Keratinocyte (primary cell): ENCODE measurements around the gene FXR1. TPM values are rescaled to one million over a fixed set of nuclear protein-coding genes. Genes with fewer than 3 reads are reported as not detected.

Source experiments
- DNase-seq: peaks from one replicate; pipeline ENCODE4 v3.0.0-alpha.2; 2011; ENCODE audit warnings: low read depth, missing footprints, low spot score
- FAIRE-seq: peaks from 2 replicates; lab custom pipeline; 2011; peaks lifted over from hg19 to GRCh38; lab: Jason Lieb, UNC
- H2AFZ ChIP-seq: 2 replicates; pipeline ENCODE4 v1.6.0; 2012; ENCODE audit warnings: low read length, control low read depth, inconsistent platforms; ENCODE audit not compliant: control insufficient read depth
- H3K27ac ChIP-seq: 2 replicates; pipeline ENCODE4 v1.5.1; 2011; ENCODE audit warnings: low read length; ENCODE audit not compliant: control insufficient read depth, insufficient read depth
- H3K27me3 ChIP-seq: 3 replicates; pipeline ENCODE4 v1.6.0; 2011; ENCODE audit warnings: low read length; ENCODE audit not compliant: control insufficient read depth, insufficient read depth; ENCODE audit errors: extremely low read depth
- H3K36me3 ChIP-seq, 2 experiments: 2 replicates in 1 of 2; 3 replicates in 1 of 2; pipeline ENCODE4 v1.5.1; 2011; ENCODE audit warnings: low read length in 2 of 2, mild to moderate bottlenecking in 1 of 2; ENCODE audit not compliant: control insufficient read depth in 2 of 2, insufficient read depth in 2 of 2; ENCODE audit errors: extremely low read depth in 1 of 2
- H3K4me1 ChIP-seq: 3 replicates; pipeline ENCODE4 v1.5.1; 2011; ENCODE audit warnings: low read length; ENCODE audit not compliant: control insufficient read depth, insufficient read depth; ENCODE audit errors: extremely low read depth
- H3K4me2 ChIP-seq: 3 replicates; pipeline ENCODE4 v1.6.0; 2011; ENCODE audit warnings: low read depth, low read length; ENCODE audit not compliant: control insufficient read depth, insufficient read depth; ENCODE audit errors: extremely low read depth
- H3K4me3 ChIP-seq, 3 experiments: fragments of 200-600 bp in 1 of 3; sonication (generic) in 1 of 3; 2 replicates in 2 of 3; 3 replicates in 1 of 3; pipeline ENCODE4 v1.5.1; 2011 to 2016; ENCODE audit warnings: low read length in 3 of 3, mild to moderate bottlenecking in 3 of 3, control low read depth in 2 of 3, inconsistent platforms in 1 of 3, low read depth in 1 of 3, mixed read lengths in 1 of 3, mixed run types in 1 of 3, moderate library complexity in 1 of 3; ENCODE audit not compliant: control insufficient read depth in 2 of 3, insufficient read depth in 2 of 3; ENCODE audit errors: extremely low read depth in 1 of 3
- H3K79me2 ChIP-seq: 2 replicates; pipeline ENCODE4 v1.6.0; 2012; ENCODE audit warnings: low read length; ENCODE audit not compliant: control insufficient read depth, insufficient read depth
- H3K9ac ChIP-seq: 3 replicates; pipeline ENCODE4 v1.6.0; 2011; ENCODE audit warnings: low read length; ENCODE audit not compliant: control insufficient read depth, insufficient read depth; ENCODE audit errors: extremely low read depth
- H3K9me1 ChIP-seq: 3 replicates; pipeline ENCODE4 v1.6.0; 2011; ENCODE audit warnings: low read length; ENCODE audit not compliant: control insufficient read depth, insufficient read depth; ENCODE audit errors: extremely low read depth
- H3K9me3 ChIP-seq: 2 replicates; pipeline ENCODE4 v1.5.1; 2012; ENCODE audit warnings: low read depth, low read length; ENCODE audit not compliant: control insufficient read depth
- H4K20me1 ChIP-seq: 3 replicates; pipeline ENCODE4 v1.6.0; 2011; ENCODE audit warnings: low read length; ENCODE audit not compliant: control insufficient read depth, insufficient read depth; ENCODE audit errors: extremely low read depth
- EZH2 ChIP-seq: IDR thresholded peaks from one replicate; pipeline ENCODE4 v1.6.1; 2012; ENCODE audit warnings: inconsistent platforms, mild to moderate bottlenecking, low read length, moderate library complexity
- dilution Hi-C: fragments of 300-500 bp; cut with MboI; formaldehyde crosslinking; loops from one replicate; pipeline ENCODE4 v1.7.0; 2020; ENCODE audit warnings: low sequenced_read_pairs; ENCODE audit not compliant: extremely low pct_ligation_motif_present
- polyA plus RNA-seq, 5 experiments: library from polyadenylated mRNA; depleted of rRNA in 3 of 5; stranded (reverse) in 3 of 5; stranded (forward) in 1 of 5; unstranded in 1 of 5; fragments of >200 nt; gene quantifications; 1 replicate in 1 of 5; 2 replicates in 3 of 5; 3 replicates in 1 of 5; pipeline versions ENCODE4 v1.2.1 to v1.2.3, GENCODE V29; 2011 to 2012; ENCODE audit warnings: missing spikeins in 2 of 5, low read depth in 1 of 5, low replicate concordance in 1 of 5
- TF ChIP-seq, protein P1 (sequence below), 3 experiments: IDR thresholded peaks in 1 of 3; conservative IDR thresholded peaks in 1 of 3; optimal IDR thresholded peaks in 1 of 3; 2 replicates in 2 of 3; 3 replicates in 1 of 3; pipeline versions ENCODE3 to v1.5.1; 2011; ENCODE audit warnings: low read length in 3 of 3, mild to moderate bottlenecking in 3 of 3, moderate library complexity in 2 of 3, control low read depth in 1 of 3, inconsistent platforms in 1 of 3; ENCODE audit not compliant: insufficient read depth in 2 of 3; ENCODE audit errors: extremely low read depth in 1 of 3

Gene FXR1
- polyA plus RNA-seq, 1 donor (not counting 4 experiments of a cell fraction or from before 2014, with no cell fraction given) = 125 TPM

- no peaks in the 10 kb centered on the region for H3K9me3 ChIP-seq
- peaks cover 5 to 10% of the 10 kb centered on the region in 2 experiments for H3K36me3 ChIP-seq
- dilution Hi-C loops = no loop called here
- no peak for TF ChIP-seq EZH2
- TF ChIP-seq, protein P1, sequence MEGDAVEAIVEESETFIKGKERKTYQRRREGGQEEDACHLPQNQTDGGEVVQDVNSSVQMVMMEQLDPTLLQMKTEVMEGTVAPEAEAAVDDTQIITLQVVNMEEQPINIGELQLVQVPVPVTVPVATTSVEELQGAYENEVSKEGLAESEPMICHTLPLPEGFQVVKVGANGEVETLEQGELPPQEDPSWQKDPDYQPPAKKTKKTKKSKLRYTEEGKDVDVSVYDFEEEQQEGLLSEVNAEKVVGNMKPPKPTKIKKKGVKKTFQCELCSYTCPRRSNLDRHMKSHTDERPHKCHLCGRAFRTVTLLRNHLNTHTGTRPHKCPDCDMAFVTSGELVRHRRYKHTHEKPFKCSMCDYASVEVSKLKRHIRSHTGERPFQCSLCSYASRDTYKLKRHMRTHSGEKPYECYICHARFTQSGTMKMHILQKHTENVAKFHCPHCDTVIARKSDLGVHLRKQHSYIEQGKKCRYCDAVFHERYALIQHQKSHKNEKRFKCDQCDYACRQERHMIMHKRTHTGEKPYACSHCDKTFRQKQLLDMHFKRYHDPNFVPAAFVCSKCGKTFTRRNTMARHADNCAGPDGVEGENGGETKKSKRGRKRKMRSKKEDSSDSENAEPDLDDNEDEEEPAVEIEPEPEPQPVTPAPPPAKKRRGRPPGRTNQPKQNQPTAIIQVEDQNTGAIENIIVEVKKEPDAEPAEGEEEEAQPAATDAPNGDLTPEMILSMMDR (optimal IDR thresholded peaks at IDR 0.05 in 1 of 3, IDR thresholded peaks at IDR 0.05 in 1 of 3, conservative IDR thresholded peaks at IDR 0.05 in 1 of 3; ENCODE audit: extremely low read depth in 1 of 3, insufficient read depth in 2 of 3, low read length in 3 of 3) = no peak
- no peak overlapping the region for H2AFZ ChIP-seq
- DNase-seq (no peak), FAIRE-seq (no peak)
- no peaks in the 10 kb centered on the region for H3K4me1 ChIP-seq
- H3K4me3 ChIP-seq = no peak overlapping the region
- no peak overlapping the region for H3K27ac ChIP-seq
- H3K9me1 ChIP-seq = no peaks in the 10 kb centered on the region
- no peaks in the 10 kb centered on the region for H3K27me3 ChIP-seq
- H3K4me2 ChIP-seq = no peak overlapping the region
- H4K20me1 ChIP-seq = no peaks in the 10 kb centered on the region
- no peak overlapping the region for H3K9ac ChIP-seq
- peaks cover 1% of the 10 kb centered on the region for H3K79me2 ChIP-seq
Observed at GRCh38 chr3:180974286-180974685, 61.8 kb downstream of the FXR1 start.

GRCh38 chr3:180977498-180977897 is 65.0 kb downstream of the FXR1 start:
- no peak overlapping the region for H3K4me3 ChIP-seq
- H4K20me1 ChIP-seq = no peaks in the 10 kb centered on the region
- H3K9ac ChIP-seq = no peak overlapping the region
- dilution Hi-C loops = no loop called here
- no peaks in the 10 kb centered on the region for H3K9me1 ChIP-seq
- no peaks in the 10 kb centered on the region for H3K4me1 ChIP-seq
- DNase-seq = no peak
- peaks cover 3 to 7% of the 10 kb centered on the region in 2 experiments for H3K36me3 ChIP-seq
- peaks cover 1% of the 10 kb centered on the region for H3K79me2 ChIP-seq
- H3K27ac ChIP-seq = no peak overlapping the region
- TF ChIP-seq, protein P1 (optimal IDR thresholded peaks at IDR 0.05 in 1 of 3, IDR thresholded peaks at IDR 0.05 in 1 of 3, conservative IDR thresholded peaks at IDR 0.05 in 1 of 3; ENCODE audit: extremely low read depth in 1 of 3, insufficient read depth in 2 of 3, low read length in 3 of 3) = no peak
- TF ChIP-seq EZH2 = no peak
- H3K9me3 ChIP-seq = no peaks in the 10 kb centered on the region
- H3K27me3 ChIP-seq = no peaks in the 10 kb centered on the region
- FAIRE-seq = no peak
- H3K4me2 ChIP-seq = no peak overlapping the region
- H2AFZ ChIP-seq = no peak overlapping the region
